GM12872 (cell line): ENCODE results near the gene NRCAM.

Source experiments
- TF ChIP-seq, protein P1 (sequence below): IDR thresholded peaks from 3 replicates; pipeline ENCODE4 v1.5.1; 2011; ENCODE audit warnings: low read depth, mild to moderate bottlenecking, low read length, moderate library complexity; ENCODE audit not compliant: insufficient read depth

Gene NRCAM

DNA sequence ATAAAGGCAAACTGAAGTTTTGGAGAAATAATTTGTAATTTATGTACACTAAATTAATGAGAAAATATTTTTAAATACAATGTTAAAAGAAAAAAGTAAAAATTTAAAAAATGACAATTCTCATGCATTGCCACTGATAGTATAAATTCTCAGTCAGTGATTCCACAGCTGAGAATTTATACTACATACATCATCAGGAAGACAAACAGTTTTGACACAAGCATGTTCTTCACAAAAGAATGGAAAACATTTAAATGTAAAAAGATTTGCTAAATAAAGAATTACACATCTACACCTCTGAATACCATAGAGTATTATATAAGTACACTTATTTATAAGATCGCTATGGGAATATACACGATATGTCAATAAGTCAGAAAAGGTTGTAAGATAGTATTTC lies 225.0 kb downstream of the NRCAM start:
- TF ChIP-seq, protein P1, sequence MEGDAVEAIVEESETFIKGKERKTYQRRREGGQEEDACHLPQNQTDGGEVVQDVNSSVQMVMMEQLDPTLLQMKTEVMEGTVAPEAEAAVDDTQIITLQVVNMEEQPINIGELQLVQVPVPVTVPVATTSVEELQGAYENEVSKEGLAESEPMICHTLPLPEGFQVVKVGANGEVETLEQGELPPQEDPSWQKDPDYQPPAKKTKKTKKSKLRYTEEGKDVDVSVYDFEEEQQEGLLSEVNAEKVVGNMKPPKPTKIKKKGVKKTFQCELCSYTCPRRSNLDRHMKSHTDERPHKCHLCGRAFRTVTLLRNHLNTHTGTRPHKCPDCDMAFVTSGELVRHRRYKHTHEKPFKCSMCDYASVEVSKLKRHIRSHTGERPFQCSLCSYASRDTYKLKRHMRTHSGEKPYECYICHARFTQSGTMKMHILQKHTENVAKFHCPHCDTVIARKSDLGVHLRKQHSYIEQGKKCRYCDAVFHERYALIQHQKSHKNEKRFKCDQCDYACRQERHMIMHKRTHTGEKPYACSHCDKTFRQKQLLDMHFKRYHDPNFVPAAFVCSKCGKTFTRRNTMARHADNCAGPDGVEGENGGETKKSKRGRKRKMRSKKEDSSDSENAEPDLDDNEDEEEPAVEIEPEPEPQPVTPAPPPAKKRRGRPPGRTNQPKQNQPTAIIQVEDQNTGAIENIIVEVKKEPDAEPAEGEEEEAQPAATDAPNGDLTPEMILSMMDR = no peak

DNA sequence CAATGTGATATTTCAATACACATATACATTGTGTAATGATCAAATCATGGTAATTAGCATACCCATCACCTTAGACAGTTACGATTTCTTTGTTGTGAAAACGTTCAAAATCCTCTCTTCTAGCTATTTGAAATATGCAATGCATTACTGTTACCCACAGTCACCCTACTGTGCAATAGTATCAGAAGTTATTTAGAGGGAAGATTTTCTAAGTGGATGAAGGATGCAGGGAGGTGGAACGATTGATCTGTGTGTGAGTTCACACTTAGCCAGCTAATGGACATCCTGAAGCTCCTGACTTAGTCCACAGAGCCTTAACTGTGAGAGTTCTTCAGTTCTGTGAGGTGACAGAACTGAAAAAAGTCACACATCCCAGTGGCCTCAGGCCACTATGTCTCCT lies 228.9 kb downstream of the NRCAM start:
- TF ChIP-seq, protein P1 = no peak

DNA sequence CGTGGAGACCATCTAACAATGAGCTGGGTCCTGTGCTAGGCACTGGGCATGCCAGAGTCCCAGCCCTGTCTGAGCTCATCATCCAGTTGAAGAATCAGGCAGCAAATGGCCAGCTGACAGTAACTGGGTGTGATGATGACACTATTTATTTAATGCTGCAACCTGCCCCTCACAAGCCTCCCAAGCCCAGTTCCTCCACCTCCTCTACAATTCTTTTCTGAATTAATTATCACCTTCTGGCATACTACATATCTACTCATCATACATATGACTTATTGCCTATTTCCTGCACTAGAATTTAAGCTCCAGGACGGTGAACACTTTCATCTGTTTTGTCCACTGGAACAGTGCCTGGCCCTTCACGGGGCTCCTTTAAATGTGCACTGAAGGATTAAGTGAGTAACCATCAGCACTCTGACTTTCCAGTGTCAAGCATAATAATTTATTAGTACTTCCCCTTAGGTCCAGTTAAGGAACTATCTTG lies 229.4 kb downstream of the NRCAM start:
- TF ChIP-seq, protein P1 = no peak

DNA sequence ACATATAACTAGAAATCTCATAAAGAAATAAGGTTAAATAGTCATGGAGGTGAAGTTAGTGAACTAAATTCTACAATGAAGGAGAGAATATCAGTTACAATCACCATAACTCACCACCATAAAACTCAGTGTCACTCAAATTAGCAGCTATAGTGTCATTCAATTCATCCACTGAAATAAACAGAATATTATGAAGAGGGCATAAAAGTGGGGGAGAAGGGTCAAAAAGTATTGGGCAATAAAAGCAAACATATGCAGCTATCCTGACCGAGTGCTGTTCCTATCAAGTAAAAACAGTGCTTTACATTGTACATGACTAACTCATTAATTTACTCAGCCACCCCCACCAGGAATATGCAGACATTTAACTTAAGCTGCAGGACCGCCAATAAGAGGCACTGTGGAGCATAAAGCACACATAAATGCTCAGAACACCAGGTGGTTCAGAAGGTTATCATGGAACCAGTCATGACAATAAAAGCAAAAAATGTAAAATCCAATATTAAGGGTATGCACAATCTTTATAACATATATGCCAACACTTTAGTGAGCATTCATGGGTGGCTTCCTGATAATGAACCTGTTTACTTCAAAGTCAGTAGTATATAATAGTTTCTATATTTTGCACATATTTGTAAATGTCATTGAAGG lies 230.6 kb downstream of the NRCAM start:
- TF ChIP-seq, protein P1 = no peak

DNA sequence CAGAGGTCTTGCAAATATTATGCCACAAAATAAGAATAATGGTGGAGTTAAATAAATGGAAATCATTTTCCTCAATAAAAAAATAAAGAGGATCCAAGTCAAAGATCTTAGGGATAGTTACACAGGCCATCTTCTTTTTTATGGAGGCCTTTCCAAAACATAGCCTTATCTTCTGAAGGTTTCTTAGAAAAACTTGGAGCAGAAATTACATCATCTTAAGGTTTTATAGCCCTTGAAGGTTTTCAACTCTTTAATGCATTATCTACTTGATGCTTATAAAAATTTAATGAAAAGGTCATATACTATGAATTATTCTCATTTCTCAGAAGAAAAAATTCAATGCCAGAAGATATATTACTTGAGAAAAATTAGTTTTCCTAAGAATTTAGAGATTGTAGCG lies 231.8 kb downstream of the NRCAM start:
- TF ChIP-seq, protein P1 = no peak

DNA sequence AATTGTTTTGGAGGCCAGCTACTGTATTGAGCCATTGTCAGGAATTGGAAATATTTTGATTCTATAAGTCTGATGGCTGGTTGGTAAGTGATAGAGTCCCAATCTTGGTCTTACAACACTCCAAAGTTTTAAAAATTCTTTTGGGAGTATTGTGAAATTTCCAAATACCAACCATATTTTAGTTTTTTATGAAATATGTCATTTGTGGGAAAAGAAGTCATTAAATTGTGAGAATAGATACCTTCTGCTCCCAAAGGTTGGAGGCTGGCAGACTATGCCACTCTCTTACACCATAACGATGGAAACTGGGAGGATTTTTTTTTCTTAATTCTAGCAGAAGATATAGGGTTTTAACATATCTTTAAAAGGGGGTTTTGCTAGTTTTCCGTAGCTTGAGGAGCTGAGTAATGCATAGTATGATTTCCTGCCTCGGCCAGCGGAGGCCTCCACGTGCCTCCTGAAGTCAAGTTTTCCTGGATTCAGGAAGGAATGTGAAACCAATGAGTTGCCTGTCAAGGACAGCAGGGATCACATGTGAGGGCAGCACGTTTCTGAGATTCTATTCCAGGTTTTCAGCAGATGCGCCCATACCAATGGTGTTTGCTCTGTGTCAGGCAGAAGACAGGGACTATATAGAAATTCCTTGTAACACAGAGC lies 233.9 kb downstream of the NRCAM start:
- TF ChIP-seq, protein P1 = no peak

DNA sequence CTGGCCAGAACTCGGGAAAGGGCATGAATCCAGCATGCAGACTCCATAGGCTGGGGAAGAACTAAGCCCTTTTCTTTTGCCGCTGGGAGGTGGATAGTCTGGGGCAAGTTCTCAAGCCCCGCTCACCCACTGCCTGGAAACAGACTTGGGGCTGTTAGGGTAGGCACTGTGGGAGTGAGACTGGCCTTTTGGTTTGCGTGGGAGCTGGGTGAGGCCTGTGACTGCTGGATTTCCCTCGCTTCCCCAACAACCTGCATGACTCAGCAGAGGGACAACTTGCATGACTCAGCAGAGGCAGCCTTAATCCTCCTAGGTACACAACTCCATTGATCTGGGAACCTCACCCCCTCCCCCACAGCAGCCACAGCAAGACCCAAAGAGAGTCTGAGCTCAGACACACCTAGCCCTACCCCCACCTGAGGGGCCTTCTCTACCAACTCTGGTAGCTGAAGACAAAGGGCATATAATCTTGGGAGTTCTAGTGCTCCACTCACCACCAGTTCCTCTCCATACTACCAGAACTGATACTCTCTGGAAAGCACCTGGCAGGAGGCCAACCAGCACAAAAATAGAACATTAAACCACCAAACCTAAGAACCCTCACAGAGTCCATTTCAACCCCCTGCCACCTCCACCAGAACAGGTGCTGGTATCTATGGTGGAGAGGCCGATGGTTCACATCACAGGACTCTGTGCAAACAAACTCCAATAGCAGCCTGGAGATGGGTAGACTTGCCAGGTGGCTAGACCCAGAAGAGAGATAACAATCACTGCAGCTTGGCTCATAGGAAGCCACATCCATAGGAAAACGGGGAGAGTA lies 244.6 kb downstream of the NRCAM start:
- TF ChIP-seq, protein P1 = no peak
